GM15510 (cell line): ENCODE data around the gene TTC28.

ENCODE experiments used
- POLR2A ChIP-seq: IDR thresholded peaks from 3 replicates; pipeline ENCODE4 v1.6.1; 2011; ENCODE audit warnings: borderline replicate concordance; ENCODE audit not compliant: insufficient read length; ENCODE audit errors: extremely low read depth

TTC28 gene

DNA sequence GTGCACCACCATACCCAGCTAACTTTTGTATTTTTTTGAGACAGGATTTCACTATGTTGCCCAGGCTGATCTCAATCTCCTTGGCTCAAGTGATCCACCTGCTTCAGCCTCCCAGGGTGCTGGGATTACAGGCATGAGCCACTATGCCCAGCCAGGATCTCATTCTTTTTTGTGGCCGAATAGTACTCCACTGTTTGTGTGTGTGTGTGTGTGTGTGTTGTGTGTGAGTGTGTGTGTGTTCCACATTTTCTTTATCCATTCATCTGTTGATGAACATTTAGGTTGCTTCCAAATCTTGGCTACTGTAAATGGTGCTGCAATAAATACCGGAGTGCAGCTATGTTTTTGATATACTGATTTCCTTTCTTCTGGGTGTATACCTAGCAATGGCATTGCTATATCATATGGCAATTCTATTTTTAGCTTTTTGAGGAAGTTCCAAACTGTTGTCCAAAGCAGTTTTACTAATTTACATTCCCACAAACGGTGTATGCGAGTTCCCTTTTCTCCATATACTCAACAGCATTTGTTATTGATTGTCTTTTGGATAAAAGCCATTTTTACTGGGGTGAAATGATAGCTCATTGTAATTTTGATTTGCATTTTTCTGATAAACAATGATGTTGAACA lies 105.4 kb downstream of the TTC28 start:
- no peak for TF ChIP-seq POLR2A

DNA sequence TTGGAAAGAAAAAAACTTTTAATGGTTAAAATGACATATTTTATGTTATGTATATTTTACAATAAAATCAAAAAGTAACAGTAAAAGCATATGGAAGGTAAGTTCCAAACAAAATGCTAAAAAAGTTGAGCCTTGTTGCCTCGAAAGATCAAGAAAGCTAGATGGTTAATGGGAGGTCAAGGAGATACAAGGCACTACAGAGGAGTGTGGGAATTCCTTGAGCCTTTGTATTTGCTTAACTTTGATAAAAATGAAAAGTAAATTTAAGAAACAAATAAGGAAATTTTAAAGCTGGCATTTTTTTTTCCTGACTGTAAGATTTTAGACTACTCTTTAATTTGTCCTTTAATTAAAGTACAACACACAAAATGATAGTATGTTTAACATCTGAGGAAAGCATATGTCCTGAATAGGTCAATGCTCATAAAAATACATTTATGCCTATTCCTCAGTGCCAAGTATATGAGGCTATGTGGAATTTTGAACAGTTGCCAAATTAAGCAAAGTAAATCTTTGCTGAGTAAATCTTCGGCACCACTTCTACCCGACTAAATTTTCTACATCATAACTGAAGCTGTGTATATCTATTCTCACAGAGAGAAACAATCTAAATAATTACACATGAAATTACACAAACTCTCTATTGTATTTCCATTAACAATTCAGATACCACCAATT lies 108.8 kb downstream of the TTC28 start:
- no peak for TF ChIP-seq POLR2A

DNA sequence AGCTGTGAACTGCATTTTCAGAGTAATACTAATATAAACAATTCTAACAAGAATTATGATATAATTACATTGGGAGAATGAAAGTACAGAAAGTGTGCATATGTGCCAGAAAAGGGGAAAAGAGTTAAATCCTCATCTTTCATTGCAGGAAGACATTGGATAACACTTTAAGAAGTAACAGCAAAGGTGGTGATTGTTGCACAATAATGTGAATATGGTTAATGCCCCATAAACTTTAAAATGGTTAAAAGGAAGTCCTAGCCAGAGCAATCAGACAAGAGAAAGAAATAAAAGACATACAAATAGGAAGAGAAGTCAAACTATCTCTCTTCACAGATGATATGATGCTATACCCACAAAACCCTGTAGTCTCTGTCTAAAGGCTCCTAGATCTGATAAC lies 111.5 kb downstream of the TTC28 start:
- TF ChIP-seq POLR2A: no peak

DNA sequence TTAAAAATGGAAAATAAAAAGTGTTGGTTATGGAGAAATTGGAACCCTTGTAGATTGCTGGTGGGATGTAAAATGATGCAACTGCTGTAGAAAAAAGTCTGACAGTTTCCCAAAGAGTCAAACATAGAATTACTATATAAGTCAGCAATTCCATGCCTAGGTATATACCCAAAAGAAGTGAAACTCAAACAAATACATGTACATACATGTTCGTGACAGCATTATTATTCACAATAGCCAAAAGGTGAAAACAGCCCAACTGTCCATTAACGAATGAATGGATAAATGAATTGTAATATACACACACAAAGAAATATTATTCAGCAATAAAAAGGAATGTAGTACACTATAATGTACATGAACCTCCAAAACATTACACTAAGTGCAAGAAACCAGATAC lies 116.0 kb downstream of the TTC28 start:
- TF ChIP-seq POLR2A: no peak

DNA sequence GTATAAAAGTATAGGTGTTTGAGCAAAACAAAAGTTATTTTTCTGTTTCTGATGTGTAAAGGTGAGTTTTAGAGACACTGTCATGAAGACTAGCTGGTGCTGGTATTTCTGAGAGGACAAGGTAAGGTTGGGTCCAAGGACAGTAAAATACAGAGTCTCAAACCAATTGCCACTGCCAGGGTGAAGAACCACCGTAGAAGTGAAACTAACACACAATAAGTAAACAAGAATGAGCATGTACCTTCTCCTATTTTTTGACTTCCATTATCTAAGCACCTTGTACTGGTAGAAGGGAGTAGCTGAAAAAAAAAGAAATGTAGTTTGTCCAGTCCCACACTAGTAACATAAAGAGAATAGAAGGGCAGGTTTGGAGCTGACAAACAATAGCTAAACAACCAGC lies 117.3 kb downstream of the TTC28 start:
- no peak for TF ChIP-seq POLR2A

DNA sequence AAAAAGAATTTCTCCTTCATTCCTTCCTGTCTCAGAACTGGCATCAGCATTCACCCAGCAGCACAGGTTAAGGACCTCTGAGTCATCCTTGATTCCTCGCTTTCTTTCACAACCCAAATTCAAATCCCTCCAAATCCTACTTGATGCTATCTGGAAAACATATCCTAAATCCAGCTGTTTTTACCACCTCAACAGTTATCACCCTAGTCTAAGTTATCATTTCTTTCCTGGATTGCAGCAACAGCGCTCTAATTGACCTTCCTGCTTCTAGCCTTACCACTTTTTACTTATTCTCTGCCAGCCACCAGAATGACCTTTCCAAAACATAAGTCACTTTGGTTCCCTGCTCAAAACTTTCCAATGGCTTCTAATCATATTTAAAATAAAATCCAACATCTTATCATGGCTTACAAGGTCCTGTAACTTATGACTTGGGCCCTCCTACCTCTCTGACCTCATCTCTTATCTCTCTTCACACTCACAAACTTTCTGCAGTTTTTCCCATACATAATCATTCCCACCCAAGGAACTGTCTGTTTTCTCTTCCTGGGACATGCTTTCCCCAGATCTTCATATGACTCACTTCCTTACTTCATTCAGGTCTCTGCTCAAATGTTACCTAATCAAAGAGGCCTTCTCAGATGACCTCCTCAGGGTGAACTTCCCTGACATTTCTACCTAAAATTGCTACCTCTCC lies 119.4 kb downstream of the TTC28 start:
- TF ChIP-seq POLR2A: no peak

DNA sequence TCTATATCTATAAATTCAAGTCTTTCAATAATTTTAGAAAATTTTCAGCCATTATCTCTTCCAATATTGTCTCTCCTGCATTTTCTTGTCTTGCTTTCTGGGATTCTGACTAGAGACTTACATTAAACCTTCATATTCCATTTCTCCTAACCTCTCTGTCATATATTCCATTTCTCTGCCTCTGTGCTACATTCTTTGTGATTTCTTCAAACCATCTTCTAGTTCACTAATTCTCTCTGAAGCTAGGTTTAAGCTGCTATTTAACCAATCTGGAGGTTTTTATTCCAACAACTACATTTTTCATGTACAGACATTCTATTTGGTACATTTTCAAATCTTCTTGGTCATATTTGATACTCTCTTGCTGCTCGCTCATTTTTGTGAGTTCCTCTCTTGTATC lies 122.5 kb downstream of the TTC28 start:
- no peak for TF ChIP-seq POLR2A

DNA sequence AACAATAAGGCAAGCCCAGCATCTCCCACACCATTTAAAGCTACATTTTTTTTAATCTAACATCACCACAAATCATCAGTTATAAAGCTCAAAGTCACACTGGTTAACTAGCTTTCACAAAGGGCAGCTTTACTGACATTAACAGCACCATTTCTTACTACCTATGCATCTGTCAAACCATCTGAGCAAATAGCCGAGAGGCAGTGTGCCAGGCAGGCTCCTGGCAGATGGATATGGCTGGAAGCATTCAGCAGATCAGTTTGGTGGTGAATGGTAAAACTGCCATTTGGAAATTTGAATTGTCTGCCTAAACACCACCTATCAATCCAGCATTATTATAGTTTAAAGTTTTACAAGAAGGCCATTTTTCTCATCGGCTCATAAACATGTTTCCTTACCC lies 131.2 kb downstream of the TTC28 start:
- no peak for TF ChIP-seq POLR2A

DNA sequence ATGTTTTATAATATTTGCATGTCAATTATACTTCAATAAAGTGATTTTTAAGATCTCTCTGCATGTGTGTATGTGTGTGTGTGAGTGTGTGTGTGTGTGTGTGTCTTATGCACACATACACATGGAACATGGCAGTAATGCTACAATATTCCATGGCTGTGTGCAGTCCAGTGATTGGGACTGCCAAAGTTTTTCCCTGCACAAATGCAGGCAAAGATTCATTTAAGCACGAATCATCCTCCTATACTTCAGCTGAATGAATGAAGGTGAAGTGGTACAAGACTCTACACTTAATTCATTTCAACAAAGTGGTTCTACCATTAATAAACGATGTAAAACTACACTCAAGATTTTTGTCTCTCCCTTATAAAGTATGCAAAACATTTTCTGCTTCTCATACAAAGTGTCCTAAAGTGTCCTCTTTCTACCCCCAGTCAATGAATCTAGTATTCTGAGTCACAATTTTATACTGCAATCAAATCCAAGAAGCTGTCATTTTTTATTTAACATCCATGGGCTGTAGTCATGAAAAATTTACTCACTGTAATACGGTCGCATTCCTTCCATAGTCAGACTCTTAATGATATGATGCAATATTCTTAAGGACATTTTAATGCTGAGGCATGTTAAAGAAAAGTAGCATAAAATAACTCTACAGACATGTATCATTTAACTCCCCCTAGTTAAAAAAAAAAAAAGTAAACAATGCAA lies 132.4 kb downstream of the TTC28 start:
- TF ChIP-seq POLR2A: no peak

DNA sequence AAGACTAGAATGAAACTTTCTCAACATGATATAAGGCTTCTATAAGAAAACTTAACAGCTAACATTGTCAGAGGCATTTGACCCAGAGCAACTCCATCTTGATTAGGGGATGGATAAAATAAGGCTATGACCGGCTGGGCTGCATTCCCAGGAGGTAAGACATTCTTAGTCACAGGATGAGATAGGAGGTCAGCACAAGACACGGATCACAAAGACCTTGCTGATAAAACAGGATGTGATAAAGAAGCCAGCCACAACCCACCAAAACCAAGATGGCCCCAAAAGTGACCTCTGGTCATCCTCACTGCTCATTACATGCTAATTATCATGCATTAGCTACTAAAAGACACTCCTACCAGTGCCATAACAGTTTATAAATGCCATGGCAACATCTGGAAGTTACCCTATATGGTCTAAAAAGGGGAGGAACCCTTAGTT lies 135.2 kb downstream of the TTC28 start:
- TF ChIP-seq POLR2A: no peak

DNA sequence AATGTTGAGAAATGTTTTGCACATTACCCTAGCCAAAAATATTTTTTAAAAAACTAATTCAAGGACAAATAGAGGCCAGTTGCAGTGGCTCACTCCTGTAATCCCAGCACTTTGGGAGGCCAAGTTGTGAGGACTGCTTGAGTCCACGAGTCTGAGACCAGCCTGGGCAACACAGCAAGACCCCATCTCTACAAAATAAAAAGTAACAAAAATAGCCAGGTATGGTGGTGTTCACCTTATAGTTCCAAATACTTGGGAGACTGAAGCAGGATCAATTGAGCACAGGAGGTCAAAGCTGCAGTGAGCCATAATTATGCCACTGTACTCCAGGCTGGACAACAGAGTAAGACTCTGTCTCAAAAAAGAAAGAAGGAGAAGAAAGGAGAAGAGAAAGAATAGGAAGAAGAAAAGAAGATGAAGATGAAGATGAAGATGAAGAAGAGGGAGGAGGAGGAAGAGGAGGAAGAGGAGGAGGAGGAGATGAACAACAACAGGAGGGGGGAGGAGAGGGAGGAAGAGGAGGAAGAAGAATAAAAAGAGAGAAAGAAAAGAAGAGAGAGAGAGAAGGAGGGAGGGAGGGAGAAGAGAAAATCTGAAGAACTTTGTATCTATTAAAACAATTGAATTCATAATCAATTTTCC lies 136.5 kb downstream of the TTC28 start:
- no peak for TF ChIP-seq POLR2A

DNA sequence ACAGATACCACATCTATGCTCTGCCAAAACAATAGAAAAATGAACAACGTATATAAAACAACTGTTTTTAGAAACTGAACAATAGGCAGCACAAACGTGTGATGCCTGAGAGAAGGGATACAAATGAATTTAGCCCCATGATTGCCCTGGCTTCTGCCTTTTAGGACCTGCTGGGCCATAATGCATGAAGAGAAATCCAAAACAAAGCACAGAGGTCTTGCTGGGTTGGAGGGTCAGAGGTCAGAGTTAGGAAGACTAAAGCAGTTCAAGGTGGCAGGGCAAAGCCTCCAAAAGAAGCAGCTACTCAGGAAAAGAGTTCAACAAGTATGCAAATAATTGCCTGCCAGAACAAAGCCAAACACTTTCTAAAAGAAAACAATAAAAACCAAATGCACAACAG lies 138.5 kb downstream of the TTC28 start:
- TF ChIP-seq POLR2A: no peak

DNA sequence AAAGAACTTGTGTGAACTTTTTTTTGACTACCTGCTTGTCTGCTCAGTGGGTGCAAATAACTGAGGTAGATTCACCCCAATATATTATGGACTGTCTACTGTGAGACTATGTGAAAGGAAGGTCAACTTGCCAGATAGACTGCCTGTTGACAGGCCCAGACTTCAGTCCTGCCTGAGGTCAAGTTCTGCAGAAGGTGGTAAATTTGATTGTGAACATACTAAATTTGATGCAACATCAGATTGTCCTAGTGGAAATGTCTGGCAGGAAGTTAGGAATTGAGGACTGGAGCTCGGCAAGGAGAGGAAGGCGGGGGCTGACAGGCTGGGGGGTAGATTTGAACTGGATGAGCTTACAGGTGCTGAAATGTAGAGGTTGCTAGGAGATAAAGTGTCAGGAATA lies 140.7 kb downstream of the TTC28 start:
- TF ChIP-seq POLR2A: no peak

DNA sequence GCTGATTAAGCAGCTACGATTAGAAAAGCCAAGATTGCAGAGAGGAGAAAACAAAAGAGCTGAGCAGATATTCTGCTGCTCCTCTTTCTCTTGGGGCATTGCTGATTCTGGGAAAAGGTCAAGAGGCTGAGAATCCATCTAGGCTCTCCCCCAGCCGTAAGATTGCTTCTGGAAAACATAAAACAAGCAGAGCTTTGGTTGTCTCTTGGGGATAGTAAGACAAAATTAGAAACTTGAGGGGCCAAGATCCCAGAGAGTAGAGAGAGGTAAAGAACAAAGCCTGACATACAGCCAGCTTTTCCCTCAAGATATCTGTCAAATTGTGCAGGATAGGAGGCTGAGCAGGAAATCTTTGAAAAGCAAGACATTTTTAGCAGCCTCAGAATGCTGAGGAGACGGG lies 158.2 kb downstream of the TTC28 start:
- TF ChIP-seq POLR2A: no peak

DNA sequence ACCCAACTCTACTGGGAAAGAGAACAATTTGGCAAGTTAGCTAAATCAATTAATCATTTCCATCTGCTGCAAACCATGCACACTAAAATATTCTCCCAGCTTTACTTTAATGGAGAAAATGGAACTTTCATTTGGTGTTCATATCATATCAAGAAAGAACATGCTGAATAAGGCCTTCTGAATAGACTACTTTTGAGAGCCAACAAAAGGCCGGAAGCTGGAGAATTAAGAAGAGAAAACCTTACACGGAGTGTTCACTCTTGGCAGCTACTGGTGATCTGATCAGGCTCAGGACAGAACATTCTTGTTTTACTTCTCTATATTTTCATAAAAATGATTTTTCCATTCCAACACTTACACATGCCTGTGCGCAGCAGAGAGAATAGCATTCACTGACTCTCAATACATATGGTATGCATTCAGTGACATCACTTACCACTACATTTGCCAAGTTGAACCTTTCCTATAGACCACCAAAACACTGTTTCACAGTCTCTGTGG lies 165.3 kb downstream of the TTC28 start:
- no peak for TF ChIP-seq POLR2A
